Heart left ventricle (tissue), 13 donors: Measurements from ENCODE around the gene CNTNAP4.

Experiments
- CTCF ChIP-seq, 12 donors: fragments of 200-600 bp; sonication (generic) in 4 of 12; IDR thresholded peaks; one replicate each; pipeline versions ENCODE4 v1.5.0 to v1.8.0; 2018 to 2022; ENCODE audit warnings: antibody characterized with exemption in 12 of 12, mild to moderate bottlenecking in 5 of 12
- POLR2A ChIP-seq, 2 donors: fragments of 450-650 bp; IDR thresholded peaks; one replicate each; pipeline ENCODE4 v1.6.1; 2017; ENCODE audit warnings: antibody characterized with exemption in 2 of 2, mild to moderate bottlenecking in 2 of 2, moderate library complexity in 2 of 2
- donor health status: ischemic (EF 13 %, LVEDD 7.1; RV severe dilation, severe dysfunction).
- donor health status: DM: no; HTN: yes; CAD: no.
- donor health status: DM: no; HTN: no; CAD: no.
- donor health status: ischemic (EF 25% LVEDD 6.9; RV normal size, moderate dysfunction).
- donor health status: ischemic (EF 25% LVEDD 5.7; RV mildly dilated, moderate dysfunction).
- donor health status: ischemic (EF 35%, LVEDD 5.7; RV mildly dilated, moderate dysfunction).
- donor health status: nonischemic (EF 11% LVEDD 7.7; RV severe dilation, severe dysfunction).
- donor health status: DM: yes; HTN: yes; CAD: no.
- donor health status: PGD.
- donor health status: ischemic (EF 29% LVEDD 5.4; RV normal size, mild dysfunction).
- donor health status: nonischemic (EF 23%, LVEDD 6.1; RV moderate dilation, normal function).

- TF ChIP-seq CTCF (IDR thresholded peaks at IDR 0.05) = no peak
- TF ChIP-seq POLR2A (IDR thresholded peaks at IDR 0.05) = no peak
Observed at GRCh38 chr16:76503091-76503490, 225.9 kb downstream of the CNTNAP4 start.
